Astrocyte of the spinal cord (primary cell): Measurements from ENCODE around the gene RAD50.

ENCODE experiments used
- DNase-seq: peaks from one replicate; pipeline ENCODE4 v3.0.0; 2011; ENCODE audit warnings: low read depth, low spot score
- H3K4me3 ChIP-seq: 2 replicates; pipeline ENCODE4 v1.5.1; 2011; ENCODE audit warnings: low read depth, mild to moderate bottlenecking, low read length, moderate library complexity
- CTCF ChIP-seq: IDR thresholded peaks from 2 replicates; pipeline ENCODE4 v1.5.1; 2012; ENCODE audit warnings: low read depth, mild to moderate bottlenecking, low read length, inconsistent platforms
- in situ Hi-C: cut with HindIII; loops from 2 replicates; pipeline ENCODE4 v1.10.0; 2017; ENCODE audit warnings: low sequenced_read_pairs

The RAD50 gene

GRCh38 chr5:132692632-132692967 lies 135.8 kb downstream of the RAD50 start:
- no peak for TF ChIP-seq CTCF
- in situ Hi-C loops = no loop called here
- DNase-seq = no peak
- no peak overlapping the region for H3K4me3 ChIP-seq
